HepG2 (cell line): ENCODE measurements around the gene CISTR. TPM values are rescaled to one million over a fixed set of nuclear protein-coding genes. Genes with fewer than 3 reads are reported as not detected.

Experiments
- ATAC-seq: fragments of 200-7000 bp; cut with Tn5 transposase; 3 replicates; pipeline ENCODE4 v1.9.1; 2020; ENCODE audit warnings: mild to moderate bottlenecking, moderate library complexity
- BruUV-seq: library from RNA; stranded (reverse); fragments of 400-500 nt; replicated peaks from 2 replicates; lab custom pipeline; 2021; lab: Mats Ljungman, UMichigan
- CTCF ChIA-PET: fragments of 300-600 bp; formaldehyde crosslinking; extraction: SDS; loops from one replicate; lab custom pipeline; 2021; ENCODE audit warnings: low total read pairs, inconsistent platforms, low intra/inter-chr PET ratio; lab: Yijun Ruan, JAX
- POLR2A ChIA-PET: fragments of 350-600 bp; sonication (Branson Sonifier 250); formaldehyde crosslinking; loops from one replicate; lab custom pipeline; 2020; ENCODE audit warnings: antibody characterized with exemption, inconsistent platforms; lab: Yijun Ruan, JAX
- DNase-seq: peaks from one replicate; pipeline ENCODE4 v3.0.0-alpha.2; 2015; ENCODE audit warnings: low spot score
- FAIRE-seq: peaks from 3 replicates; lab custom pipeline; 2011; peaks lifted over from hg19 to GRCh38; lab: Jason Lieb, UNC
- H2AFZ ChIP-seq: one replicate; pipeline ENCODE4 v1.6.1; 2011; ENCODE audit warnings: low read length, inconsistent platforms
- H3K27ac ChIP-seq: fragments of 300-600 bp; 3 replicates; pipeline ENCODE4 v1.8.0; 2011; ENCODE audit warnings: mixed run types, mild to moderate bottlenecking, mixed read lengths, low read length, inconsistent platforms; ENCODE audit not compliant: insufficient read depth; ENCODE audit errors: extremely low read length
- H3K27me3 ChIP-seq, 2 experiments: fragments of 200-600 bp in 1 of 2; 2 replicates in 1 of 2; 3 replicates in 1 of 2; pipeline versions ENCODE4 v1.6.0 to v1.8.0; 2011; ENCODE audit warnings: low read length in 2 of 2, mild to moderate bottlenecking in 2 of 2, moderate library complexity in 2 of 2, inconsistent platforms in 1 of 2; ENCODE audit not compliant: insufficient read depth in 2 of 2, control insufficient read depth in 1 of 2
- H3K36me3 ChIP-seq, 2 experiments: fragments of 200-600 bp in 1 of 2; replicated peaks in 1 of 2; 2 replicates in 1 of 2; 3 replicates in 1 of 2; pipeline versions ENCODE4 v1.5.1 to v1.8.0; 2011; ENCODE audit warnings: low read length in 2 of 2, inconsistent platforms in 1 of 2; ENCODE audit not compliant: insufficient read depth in 2 of 2, control insufficient read depth in 1 of 2
- H3K4me1 ChIP-seq: 2 replicates; pipeline ENCODE4 v1.5.1; 2012; ENCODE audit warnings: low read length, inconsistent platforms; ENCODE audit not compliant: insufficient read depth
- H3K4me2 ChIP-seq: 2 replicates; pipeline ENCODE4 v1.6.0; 2011; ENCODE audit warnings: low read depth, low read length, inconsistent platforms
- H3K4me3 ChIP-seq, 3 experiments: fragments of 200-600 bp in 1 of 3; sonication (generic), shearing (Covaris generic) in 1 of 3; replicated peaks in 1 of 3; 2 replicates each; pipeline ENCODE4 v1.5.1; 2011 to 2016; ENCODE audit warnings: low read length in 3 of 3, inconsistent platforms in 2 of 3, low read depth in 2 of 3, mild to moderate bottlenecking in 2 of 3, control low read depth in 1 of 3, mixed read lengths in 1 of 3; ENCODE audit not compliant: insufficient read depth in 1 of 3
- H3K79me2 ChIP-seq: one replicate; pipeline ENCODE4 v1.6.1; 2011; ENCODE audit warnings: low read length, inconsistent platforms; ENCODE audit not compliant: insufficient read depth
- H3K9ac ChIP-seq: 2 replicates; pipeline ENCODE4 v1.6.0; 2011; ENCODE audit warnings: mild to moderate bottlenecking, low read depth, low read length, inconsistent platforms; ENCODE audit not compliant: insufficient read depth
- H3K9me3 ChIP-seq: 2 replicates; pipeline ENCODE4 v1.5.1; 2012; ENCODE audit warnings: mild to moderate bottlenecking, low read length
- H4K20me1 ChIP-seq: 2 replicates; pipeline ENCODE4 v1.6.0; 2011; ENCODE audit warnings: inconsistent platforms, mild to moderate bottlenecking, low read length, moderate library complexity; ENCODE audit not compliant: insufficient read depth
- SNRNP70 ChIP-seq: fragments of 200-400 bp; formaldehyde crosslinking; IDR thresholded peaks from 2 replicates; pipeline ENCODE4 v1.6.1; 2017; ENCODE audit warnings: mild to moderate bottlenecking, low read depth, low read length, moderate library complexity
- SOX6 ChIP-seq, 2 experiments: fragments of 450-650 bp in 1 of 2; sonication (generic) in 1 of 2; formaldehyde crosslinking in 1 of 2; IDR thresholded peaks; 2 replicates each; pipeline versions ENCODE4 v1.4.0 to v1.6.1; 2017 to 2020; ENCODE audit warnings: antibody characterized with exemption in 1 of 2, mild to moderate bottlenecking in 1 of 2, missing genetic modification reagents in 1 of 2
- ZBTB44 ChIP-seq: sonication (generic); formaldehyde crosslinking; IDR thresholded peaks from 2 replicates; pipeline ENCODE4 v1.4.0; 2020; ENCODE audit warnings: missing genetic modification reagents
- ZNF143 ChIP-seq: sonication (generic); formaldehyde crosslinking; IDR thresholded peaks from 2 replicates; pipeline ENCODE4 v1.4.0; 2020; ENCODE audit warnings: missing genetic modification reagents
- WGBS: methylation state at CpG from one replicate; pipeline ENCODE4 v1.1.6; 2017; ENCODE audit warnings: low lambda C conversion rate; 5-methylcytosine and 5-hydroxymethylcytosine counted together
- in situ Hi-C: cut with HindIII; loops from 2 replicates; pipeline ENCODE4 v1.10.0; 2017; ENCODE audit warnings: low pct_unique_long_range_greater_than_20kb; ENCODE audit not compliant: extremely low pct_ligation_motif_present
- intact Hi-C: fragments of 100-400 bp; cut with micrococcal nuclease; formaldehyde crosslinking; loops from one replicate; pipeline ENCODE4 v1.10.0; 2022; ENCODE audit not compliant: unreplicated experiment
- polyA plus RNA-seq, 8 experiments: library from polyadenylated mRNA; depleted of rRNA in 3 of 8; stranded (reverse) in 7 of 8; unstranded in 1 of 8; fragments of >200 nt; fragmentation: Illumina TruSeq in 4 of 8; extraction: Trizol in 4 of 8; gene quantifications; 2 replicates each; pipeline versions ENCODE4 v1.2.1 to v1.2.3, GENCODE V29; 2011 to 2016; ENCODE audit warnings: low read depth in 4 of 8, missing spikeins in 1 of 8, mixed read lengths in 1 of 8; ENCODE audit not compliant: insufficient read depth in 1 of 8
- total RNA-seq, 5 experiments: library from RNA; depleted of rRNA; stranded (reverse); fragments of >200 nt; fragmentation: Illumina TruSeq; extraction: Trizol; gene quantifications; 2 replicates each; pipeline ENCODE4 v1.2.3, GENCODE V29; 2016; ENCODE audit warnings: low read depth in 1 of 5
- TF ChIP-seq, protein P1 (sequence below): IDR thresholded peaks from 2 replicates; pipeline ENCODE4 v1.6.1; 2018; ENCODE audit warnings: missing genetic modification reagents
- TF ChIP-seq, protein P2 (sequence below): sonication (generic); formaldehyde crosslinking; IDR thresholded peaks from 2 replicates; pipeline ENCODE4 v1.8.0; 2022; ENCODE audit warnings: mild to moderate bottlenecking, missing genetic modification reagents, moderate library complexity
- TF ChIP-seq, protein P3 (sequence below): sonication (generic); formaldehyde crosslinking; IDR thresholded peaks from 2 replicates; pipeline ENCODE4 v1.5.1; 2020; ENCODE audit warnings: missing genetic modification reagents, mild to moderate bottlenecking, borderline replicate concordance
- TF ChIP-seq, protein P4 (sequence below): sonication (generic); formaldehyde crosslinking; IDR thresholded peaks from 2 replicates; pipeline ENCODE4 v1.9.0; 2021; ENCODE audit warnings: missing genetic modification reagents, borderline replicate concordance

CISTR gene
- total and polyA plus RNA-seq, 2 of the 13 experiments (the other 11 are each of a cell fraction or from before 2014, with no cell fraction given): not detected

- no peaks in the 10 kb centered on the region for H4K20me1 ChIP-seq
- DNase-seq (no peak), ATAC-seq (no peak), FAIRE-seq (no peak)
- BruUV-seq: no TSS peak
- 48% methylated on average over 9 of the region's 9 CpGs for WGBS
- no peak overlapping the region for H3K9ac ChIP-seq
- H3K4me2 ChIP-seq: no peak overlapping the region
- no peaks in the 10 kb centered on the region for H3K36me3 ChIP-seq
- ChIA-PET CTCF (no interaction called here), POLR2A (no interaction called here)
- no peak overlapping the region for H3K4me3 ChIP-seq
- peaks cover 18 to 50% of the 10 kb centered on the region in 2 experiments; a peak in 4 of 5 replicates for H3K27me3 ChIP-seq
- intact Hi-C loops (no loop called here), in situ Hi-C loops (no loop called here)
- H2AFZ ChIP-seq: no peak overlapping the region
- no peak overlapping the region for H3K27ac ChIP-seq
- TF ChIP-seq, protein P1, sequence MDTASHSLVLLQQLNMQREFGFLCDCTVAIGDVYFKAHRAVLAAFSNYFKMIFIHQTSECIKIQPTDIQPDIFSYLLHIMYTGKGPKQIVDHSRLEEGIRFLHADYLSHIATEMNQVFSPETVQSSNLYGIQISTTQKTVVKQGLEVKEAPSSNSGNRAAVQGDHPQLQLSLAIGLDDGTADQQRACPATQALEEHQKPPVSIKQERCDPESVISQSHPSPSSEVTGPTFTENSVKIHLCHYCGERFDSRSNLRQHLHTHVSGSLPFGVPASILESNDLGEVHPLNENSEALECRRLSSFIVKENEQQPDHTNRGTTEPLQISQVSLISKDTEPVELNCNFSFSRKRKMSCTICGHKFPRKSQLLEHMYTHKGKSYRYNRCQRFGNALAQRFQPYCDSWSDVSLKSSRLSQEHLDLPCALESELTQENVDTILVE (CRISPR knock-in tag): no peak
- no peak for TF ChIP-seq SOX6 (IDR thresholded peaks at IDR 0.05)
- TF ChIP-seq SOX6 (CRISPR knock-in tag; IDR thresholded peaks at IDR 0.05): no peak
- no peak for TF ChIP-seq ZBTB44
- TF ChIP-seq, protein P2, sequence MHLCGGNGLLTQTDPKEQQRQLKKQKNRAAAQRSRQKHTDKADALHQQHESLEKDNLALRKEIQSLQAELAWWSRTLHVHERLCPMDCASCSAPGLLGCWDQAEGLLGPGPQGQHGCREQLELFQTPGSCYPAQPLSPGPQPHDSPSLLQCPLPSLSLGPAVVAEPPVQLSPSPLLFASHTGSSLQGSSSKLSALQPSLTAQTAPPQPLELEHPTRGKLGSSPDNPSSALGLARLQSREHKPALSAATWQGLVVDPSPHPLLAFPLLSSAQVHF (CRISPR knock-in tag): no peak
- TF ChIP-seq ZNF143: no peak
- TF ChIP-seq, protein P3, sequence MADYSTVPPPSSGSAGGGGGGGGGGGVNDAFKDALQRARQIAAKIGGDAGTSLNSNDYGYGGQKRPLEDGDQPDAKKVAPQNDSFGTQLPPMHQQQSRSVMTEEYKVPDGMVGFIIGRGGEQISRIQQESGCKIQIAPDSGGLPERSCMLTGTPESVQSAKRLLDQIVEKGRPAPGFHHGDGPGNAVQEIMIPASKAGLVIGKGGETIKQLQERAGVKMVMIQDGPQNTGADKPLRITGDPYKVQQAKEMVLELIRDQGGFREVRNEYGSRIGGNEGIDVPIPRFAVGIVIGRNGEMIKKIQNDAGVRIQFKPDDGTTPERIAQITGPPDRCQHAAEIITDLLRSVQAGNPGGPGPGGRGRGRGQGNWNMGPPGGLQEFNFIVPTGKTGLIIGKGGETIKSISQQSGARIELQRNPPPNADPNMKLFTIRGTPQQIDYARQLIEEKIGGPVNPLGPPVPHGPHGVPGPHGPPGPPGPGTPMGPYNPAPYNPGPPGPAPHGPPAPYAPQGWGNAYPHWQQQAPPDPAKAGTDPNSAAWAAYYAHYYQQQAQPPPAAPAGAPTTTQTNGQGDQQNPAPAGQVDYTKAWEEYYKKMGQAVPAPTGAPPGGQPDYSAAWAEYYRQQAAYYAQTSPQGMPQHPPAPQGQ (CRISPR knock-in tag): no peak
- TF ChIP-seq, protein P4, sequence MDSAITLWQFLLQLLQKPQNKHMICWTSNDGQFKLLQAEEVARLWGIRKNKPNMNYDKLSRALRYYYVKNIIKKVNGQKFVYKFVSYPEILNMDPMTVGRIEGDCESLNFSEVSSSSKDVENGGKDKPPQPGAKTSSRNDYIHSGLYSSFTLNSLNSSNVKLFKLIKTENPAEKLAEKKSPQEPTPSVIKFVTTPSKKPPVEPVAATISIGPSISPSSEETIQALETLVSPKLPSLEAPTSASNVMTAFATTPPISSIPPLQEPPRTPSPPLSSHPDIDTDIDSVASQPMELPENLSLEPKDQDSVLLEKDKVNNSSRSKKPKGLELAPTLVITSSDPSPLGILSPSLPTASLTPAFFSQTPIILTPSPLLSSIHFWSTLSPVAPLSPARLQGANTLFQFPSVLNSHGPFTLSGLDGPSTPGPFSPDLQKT (CRISPR knock-in tag): no peak
- TF ChIP-seq SNRNP70: no peak
- no peaks in the 10 kb centered on the region for H3K79me2 ChIP-seq
- H3K4me1 ChIP-seq: 0 out of 2 replicates have a peak, but pooled peaks cover 6% of the 10 kb centered on the region
- no peaks in the 10 kb centered on the region for H3K9me3 ChIP-seq
These were observed 17.4 kb downstream of the CISTR start for GRCh38 chr12:53734425-53734824.
